HG02588 (cell line): ENCODE results near the gene RFX4.
"Not testable (repeated sequence)": the region's sequence is repeated elsewhere in the genome, so short reads cannot be mapped to it uniquely, and the experiment has no call there.

ENCODE experiments used
- ATAC-seq: cut with Tn5 transposase; IDR thresholded peaks from one replicate; pipeline ENCODE4 v1.9.1; 2021; ENCODE audit warnings: mild to moderate bottlenecking, moderate library complexity; ENCODE audit not compliant: unreplicated experiment

The RFX4 gene

DNA sequence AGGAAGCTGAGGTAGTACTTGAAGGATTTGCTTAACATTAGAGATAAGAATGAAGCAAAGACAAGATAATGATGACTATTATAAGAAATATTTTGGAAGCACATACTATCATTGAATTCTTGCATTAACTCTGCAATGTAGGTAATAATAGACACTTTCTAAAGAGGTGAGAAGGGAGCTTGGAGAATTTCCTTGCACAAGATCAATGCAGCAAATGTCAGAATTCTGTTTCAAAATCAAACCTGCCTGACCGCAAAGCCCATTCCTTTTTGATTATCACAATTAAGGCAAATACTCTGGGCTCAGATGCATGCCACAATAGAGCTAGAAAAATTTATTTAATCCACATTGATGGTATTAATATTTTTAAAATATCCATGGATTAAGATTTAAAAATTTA lies 141.3 kb downstream of the RFX4 start:
- no peak for ATAC-seq

DNA sequence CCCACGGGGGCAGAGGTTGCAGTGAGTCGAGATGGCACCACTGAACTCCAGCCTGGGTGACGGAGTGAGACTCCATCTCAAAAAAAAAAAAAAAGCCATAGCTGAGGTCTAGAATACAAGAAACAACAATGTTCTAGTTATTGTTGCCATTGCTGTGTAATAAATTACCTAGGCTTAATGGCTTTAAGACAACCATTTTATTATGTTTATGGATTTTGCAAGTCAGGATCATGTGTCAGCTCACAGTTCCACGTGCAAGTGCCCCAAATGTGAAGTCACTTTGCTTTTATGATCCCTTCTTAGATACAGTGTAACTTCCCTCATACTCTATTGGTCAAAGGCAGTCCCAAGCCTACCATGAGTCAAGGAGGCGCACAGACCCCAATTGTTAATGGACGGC lies 142.1 kb downstream of the RFX4 start:
- ATAC-seq: no peak

DNA sequence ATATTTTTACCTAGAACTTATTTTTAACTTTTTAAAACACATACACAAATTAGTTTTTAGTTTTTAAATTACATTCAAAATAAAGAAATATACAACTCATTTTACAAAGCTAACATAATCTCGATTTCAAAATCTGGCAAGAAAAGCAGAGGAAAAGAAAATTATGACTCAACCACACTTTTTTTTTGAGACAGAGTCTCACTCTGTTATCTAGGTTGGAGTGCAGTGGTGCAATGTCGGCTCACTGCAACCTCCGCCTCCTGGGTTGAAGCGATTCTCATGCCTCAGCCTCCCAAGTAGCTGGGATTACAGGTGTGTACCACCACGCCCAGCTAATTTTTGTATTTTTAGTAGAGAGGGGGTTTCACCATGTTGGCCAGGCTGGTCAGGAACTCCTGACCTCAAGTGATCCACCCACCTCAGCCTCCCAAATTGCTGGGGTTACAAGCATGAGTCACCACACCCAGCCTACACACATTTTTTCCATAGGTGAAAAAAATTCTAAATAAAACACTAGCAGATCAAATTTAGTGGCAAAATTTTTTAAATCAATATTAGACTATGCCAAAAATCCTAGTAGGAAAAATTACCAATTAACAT lies 143.9 kb downstream of the RFX4 start:
- not testable (repeated sequence) for ATAC-seq

DNA sequence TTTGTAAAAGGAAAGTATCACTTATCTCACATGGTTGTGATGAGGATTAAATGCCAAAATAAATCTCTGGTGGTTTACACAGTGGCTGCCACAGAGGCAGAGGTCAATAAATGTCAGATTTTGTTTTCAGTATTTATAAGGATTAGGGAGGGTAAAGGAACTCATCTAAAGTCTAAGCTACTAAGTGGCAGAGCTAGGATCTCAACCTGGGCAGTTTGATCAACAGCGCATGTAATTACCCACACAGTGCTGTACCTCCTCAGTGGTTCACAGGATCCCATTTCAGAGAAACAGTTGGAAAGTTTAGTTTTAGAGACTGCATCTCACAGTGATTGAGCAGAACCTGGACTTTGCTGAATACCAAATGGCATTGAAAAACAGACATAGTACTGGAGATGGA lies 146.8 kb downstream of the RFX4 start:
- ATAC-seq: no peak

DNA sequence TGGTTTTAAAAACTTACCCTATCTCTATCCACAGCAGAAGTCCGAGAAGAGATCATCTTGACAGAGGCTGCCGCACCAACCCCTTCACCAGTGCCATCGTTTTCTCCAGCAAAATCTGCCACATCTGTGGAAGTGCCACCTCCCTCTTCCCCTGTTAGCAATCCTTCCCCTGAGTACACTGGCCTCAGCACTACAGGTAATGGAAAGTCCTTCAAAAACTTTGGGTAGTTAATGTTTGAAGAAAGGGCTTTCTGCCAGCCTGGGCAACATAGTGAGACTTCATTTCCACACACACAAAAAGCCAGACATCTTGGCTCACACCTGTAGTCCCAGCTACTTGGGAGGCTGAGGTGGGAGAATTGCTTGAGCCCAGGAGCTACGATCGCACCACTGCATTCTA lies 150.1 kb downstream of the RFX4 start:
- ATAC-seq: no peak

DNA sequence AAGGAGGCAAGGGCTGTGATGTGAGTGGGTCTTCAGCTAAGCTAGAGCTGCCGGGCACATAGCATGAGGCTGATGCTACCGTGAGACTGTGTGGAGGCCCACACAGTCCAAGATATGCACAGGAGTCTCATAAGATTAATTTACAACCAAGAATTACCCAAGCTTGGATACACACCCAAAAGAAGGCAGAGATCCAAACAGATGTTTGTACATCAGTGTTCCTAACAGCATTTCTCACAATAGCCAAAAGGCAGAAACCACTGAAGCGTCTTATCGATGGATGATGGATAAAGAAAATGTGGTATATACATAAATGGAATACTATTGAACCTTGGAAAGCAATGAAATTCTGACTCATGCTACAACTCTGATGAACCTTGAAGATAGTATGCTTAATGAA lies 150.9 kb downstream of the RFX4 start:
- ATAC-seq: no peak

DNA sequence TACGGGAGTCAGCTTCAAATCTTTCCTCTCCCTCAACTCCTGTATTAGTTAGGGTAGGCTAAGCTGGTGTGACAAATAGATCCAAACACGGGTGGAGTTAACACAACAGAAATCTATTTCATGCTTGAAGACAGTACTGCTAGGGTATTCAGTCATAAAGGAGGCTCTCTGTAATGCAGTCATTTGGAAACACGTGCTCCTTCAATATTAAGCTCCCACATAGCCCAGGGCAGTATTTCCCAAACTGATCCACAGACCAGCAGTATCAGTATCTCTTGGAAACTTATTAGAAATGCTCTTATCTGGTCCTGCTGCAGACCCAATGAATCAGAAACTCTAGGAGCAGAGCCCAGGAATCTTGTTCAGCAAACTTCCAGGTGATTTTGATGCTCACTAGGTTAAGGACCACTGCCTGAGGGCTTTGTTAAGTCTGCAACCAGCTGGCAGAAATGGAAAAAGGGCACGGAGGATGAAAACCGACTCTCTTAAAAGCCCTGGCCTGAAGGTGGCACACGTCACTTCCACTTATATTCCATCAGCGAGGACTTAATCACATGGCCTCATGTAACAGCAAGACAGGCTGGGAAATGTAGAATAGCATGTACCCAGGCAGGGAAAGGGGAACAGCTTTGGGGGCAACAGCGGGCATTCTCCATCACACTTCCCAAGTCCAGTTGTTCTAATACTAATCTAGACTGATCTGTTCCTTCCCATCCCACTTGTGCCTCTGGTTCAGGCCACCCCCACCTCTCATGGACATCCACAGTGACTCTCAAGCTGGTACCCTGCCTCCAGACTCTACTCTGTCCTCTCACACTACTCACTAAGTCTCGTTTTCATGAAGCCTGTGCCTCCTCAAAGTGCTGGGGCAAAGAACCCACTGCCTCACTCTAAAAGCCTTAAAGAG lies 153.5 kb downstream of the RFX4 start:
- no peak for ATAC-seq

DNA sequence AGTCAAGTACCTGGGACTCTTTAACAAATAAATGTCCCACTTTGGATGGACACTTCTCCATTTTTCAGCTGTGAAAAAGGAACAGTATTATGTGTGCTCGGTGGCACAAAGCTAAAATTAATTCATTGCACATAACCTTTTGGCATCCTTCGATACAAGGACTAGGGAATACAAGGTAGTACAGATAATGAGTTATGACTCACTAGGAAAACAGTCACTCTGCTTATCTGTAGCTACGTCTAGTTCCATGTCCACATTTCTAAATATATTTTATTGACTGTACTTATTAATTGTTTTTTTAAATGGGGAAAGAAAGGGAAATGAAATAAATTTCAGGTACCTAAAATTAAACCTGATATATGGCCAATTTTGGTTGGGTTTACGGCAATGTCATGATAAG lies 156.5 kb downstream of the RFX4 start:
- no peak for ATAC-seq

DNA sequence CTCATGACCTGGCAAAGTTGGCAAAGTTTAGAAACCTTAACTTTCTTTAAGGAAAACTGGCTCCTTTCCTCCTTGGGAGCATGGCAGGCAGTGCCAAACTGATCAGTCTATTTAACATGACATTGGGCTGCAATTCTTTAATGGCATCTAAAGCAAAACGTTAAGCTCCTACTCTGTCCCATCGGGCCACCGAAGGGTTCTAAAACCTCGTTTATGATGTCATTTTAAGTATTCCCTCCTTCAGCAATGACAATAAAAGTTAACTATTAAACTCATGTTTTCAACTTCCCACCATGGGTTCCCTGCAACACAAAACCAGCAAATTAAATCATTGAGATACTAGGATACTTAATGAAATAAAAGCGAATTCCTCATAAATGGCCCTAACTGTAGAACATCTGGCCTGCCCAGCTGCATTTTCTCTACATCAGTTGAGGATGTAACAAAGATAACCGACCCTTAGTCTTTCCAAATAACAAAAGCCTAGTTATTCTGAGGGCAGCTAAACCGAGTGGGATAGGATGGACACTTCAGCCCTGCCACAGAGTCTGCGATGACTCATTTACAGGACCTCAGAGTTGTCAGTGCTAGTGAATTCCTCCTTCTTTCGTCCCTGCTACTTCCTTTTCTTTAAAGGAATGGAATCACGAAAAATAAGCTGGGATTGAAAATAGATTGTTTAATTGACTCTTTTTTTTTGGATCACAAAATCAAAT lies 157.2 kb downstream of the RFX4 start:
- ATAC-seq: no peak

DNA sequence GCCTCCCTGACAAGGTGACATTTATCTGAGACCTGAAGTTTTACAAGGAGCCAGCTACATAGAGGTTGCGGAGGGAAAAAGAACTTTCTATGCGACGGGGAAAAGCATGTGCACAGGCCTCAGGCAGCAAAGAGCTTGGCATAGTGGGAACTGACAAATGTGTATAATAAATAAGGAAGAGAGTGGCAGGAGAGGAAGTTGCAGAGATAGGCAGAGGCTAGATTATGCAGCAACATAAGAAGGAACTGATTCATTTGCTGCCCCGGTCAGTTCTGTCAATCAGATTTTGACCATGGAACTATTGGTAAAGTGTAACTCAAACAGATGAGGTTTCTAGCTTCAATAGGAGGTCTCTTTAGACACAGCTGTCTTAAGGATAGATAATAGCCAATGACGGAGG lies 158.0 kb downstream of the RFX4 start:
- ATAC-seq: no peak

DNA sequence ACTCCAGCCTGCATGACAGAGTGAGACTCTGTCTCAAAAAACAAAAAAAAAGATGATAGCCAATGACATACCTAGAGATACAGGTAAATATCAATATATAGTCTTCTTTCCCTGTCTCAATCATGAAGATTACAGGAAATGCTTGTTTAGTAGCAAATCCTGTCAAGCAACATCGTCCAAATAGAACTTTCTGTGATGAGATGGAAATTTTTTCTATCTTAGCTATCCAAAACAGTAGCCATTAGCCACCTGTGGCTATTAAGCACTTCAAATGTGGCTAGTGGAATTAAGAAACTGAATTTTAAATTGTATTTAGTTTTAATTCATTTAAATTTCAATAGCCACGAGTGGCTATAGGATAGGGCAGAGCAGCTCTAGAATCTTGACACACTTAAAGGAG lies 158.4 kb downstream of the RFX4 start:
- ATAC-seq: no peak

DNA sequence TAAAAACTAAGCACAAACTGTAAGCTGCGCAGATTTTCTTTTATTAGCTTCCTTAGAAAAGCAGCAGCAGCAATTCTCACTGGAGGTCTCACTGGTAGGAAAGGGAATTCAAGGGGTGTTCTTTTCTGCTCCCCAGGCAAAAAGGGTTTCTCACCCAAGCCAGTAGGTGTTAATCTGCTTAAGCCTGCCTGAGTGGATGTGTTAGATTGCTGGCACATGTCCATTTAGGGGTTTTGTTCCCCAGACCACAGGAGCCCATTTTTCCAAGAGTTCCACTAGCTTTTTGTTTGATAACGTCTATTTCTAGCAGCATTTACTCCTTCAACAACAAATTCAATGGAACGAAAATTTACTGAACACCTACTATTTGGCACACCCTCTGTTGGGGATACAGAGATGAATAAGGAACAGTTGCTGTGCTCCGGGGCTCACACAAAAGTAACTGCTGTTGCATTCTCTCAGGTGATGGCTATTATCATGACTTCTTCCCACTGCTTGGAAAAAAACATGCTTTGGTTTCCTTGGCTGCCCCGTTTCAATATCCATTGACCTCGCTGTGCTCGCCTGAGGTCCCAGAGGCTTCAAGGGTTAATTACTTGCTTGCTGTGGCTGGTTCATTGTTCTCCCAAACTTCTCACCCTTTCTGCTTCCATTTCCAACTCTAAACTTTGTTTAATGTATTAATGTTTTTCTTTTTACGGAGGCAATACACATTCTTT lies 160.6 kb downstream of the RFX4 start:
- ATAC-seq: no peak

DNA sequence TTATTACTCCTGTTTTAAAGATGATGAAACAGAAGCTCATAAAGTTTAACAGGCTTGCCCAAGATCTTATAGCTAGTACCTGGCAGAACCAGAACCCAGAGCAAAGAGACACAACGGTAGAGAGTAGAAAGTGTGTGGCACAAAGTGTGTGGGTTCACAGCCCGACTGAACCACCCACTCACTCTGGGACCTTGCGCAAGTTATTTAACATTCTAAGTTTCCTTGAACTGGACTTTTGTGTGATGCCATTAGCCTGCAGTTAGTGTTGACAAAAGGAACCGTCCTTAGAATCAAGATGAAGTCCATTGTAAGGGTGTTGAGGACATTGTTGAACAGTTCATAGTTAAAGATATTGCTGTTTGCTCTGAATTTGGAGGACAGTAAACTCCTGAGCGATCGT lies 161.8 kb downstream of the RFX4 start:
- no peak for ATAC-seq

DNA sequence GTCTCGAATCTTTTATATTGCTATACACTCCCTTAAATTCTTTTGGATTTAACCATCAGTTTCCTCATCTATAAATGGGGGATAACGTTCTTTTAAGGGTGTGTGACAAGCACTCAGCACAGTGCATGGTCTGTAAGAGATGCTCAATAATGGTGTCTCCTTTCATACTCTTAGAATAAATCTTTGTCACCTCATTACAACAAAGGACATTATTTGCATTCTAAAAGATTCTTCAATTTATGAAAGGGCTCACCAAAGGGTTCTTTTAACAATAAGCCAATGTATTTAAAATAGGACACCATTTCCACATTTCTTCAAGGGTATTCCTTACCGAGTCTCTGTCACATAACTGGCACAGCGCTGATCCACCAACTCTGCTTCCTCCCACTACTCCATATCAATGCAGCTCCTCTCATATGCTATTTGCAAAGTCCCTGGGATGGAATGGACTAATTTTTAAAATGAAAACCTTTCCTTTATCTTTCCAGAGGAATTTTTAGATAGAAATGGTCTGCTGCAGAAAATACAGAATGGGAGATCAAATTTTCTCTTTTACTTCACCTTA lies 162.5 kb downstream of the RFX4 start:
- no peak for ATAC-seq

DNA sequence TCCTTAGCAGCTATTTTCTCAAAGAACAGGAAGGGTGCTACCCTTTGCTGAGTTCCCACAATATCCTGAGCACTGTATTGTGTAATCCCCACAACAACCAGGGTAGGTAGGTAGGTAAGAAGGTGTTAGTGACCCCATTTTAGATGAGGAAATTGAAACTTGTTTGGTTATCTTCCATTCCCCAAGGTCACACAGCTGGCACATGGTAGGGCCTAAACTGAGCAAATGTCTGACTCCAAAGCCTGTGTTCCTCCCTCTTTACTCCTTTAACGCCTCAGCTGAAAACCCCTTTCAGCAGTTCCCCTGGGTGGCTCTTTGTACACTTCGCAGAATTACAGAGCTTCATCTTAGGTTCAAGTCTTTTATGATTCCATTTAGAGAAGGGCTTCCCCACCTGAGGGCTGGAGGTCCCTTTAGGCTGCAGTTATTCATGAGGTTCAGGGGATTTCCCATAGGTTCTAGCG lies 165.2 kb downstream of the RFX4 start:
- no peak for ATAC-seq

DNA sequence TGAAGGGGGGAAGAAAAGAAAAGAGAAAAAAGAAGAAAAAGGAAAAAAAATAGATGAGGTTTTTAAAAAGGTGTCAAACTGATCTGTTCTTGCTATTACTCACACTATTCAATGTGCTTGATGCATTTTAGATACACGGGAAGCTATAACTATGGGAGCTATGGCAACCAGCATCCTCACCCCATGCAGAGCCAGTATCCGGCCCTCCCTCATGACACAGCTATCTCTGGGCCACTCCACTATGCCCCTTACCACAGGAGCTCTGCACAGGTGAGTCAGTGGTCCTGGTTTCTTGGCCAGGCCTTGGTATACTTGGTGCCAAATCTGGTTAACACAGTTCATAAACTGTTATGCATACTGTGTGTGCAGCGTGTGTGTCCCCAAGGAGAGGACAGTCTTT lies 167.7 kb downstream of the RFX4 start:
- no peak for ATAC-seq

DNA sequence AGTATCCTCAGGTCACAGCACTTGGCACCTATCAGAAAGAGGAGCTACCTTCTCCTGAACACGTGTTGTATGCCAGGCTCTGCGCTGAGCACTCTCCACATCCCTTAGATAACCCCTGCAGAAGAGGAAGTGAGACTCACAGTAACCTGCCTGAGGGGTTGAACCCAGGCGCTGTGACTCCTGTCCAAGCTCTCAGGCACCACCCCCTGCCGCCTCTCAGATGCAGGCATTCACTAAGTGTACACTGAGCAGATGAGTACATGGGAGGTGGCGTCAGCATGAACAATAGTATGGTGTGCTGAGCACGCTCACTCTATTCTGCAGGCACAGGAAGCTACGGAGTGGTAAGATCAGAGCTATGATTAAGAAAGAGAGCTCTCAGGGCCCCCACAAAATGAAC lies 170.7 kb downstream of the RFX4 start:
- ATAC-seq: peak; percentile 98

DNA sequence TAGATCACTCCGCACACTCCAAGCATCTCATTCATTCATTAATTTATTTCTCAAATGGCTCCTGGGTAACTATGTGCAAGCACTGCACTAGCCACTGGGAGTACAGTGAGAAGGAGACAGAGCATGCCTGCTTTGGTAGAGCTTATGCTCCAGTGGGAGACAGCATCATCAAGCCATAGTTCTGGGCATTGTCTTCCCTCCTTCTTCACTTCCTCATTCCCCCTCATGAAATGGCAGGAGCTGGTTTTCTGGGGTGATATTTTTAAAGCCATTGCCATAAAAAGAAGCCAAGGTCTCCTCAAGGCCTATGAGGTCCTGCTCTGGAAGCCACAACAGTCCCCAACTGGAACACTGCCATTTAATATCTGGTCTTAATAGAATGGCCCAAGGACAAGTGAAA lies 171.5 kb downstream of the RFX4 start:
- ATAC-seq: no peak

DNA sequence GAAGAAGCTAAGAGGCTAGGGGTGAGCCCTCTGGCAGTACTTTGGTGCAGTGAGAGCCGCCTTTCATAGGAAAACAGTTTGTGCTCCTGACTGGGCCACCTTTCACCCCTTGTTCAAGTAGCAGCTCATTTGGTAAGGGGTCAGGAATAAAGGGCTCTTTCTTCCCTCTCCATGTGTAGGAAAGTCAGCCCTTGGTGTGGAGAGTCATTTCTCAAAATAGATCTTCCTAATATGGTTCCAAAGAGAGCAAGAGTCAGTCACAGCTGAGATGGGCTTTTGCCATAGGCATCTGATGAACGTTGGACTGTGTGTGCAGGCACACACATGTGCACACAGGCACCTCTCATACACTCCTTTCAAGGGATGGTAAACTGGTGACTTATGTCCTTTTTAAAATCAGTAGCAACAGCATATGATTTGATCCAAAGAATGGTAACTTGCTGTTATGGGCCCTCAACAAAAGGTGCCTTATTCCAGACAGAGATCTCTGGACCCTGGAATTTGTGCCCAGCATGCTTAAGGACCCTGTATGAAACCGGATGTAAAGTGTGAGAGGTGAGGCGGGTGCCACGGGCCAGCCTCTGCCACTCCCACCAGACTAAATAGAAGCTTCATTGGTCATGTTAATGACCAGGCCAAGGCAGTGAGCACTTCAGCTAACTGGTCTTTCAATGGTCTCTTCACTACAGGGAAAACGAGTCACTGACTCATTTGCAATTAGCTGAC lies 175.0 kb downstream of the RFX4 start:
- ATAC-seq: no peak
